PFSK-1 (cell line): Measurements from ENCODE around the gene IL10RA.

Experiments
- FOXP2 ChIP-seq: optimal IDR thresholded peaks from 2 replicates; pipeline ENCODE3; 2011; ENCODE audit warnings: borderline replicate concordance, control low read depth, inconsistent platforms; ENCODE audit not compliant: insufficient read depth; ENCODE audit errors: extremely low read length, extremely low read depth
- POLR2AphosphoS5 ChIP-seq: IDR thresholded peaks from 2 replicates; pipeline ENCODE4 v1.6.1; 2012; ENCODE audit warnings: low read depth, mild to moderate bottlenecking, control low read depth, low read length, moderate library complexity
- REST ChIP-seq, 2 experiments: IDR thresholded peaks; 2 replicates each; pipeline versions ENCODE4 v1.6.1 to v1.8.0; 2011 to 2012; ENCODE audit warnings: low read depth in 2 of 2, low read length in 2 of 2, control low read depth in 1 of 2, inconsistent platforms in 1 of 2, mild to moderate bottlenecking in 1 of 2, moderate library complexity in 1 of 2; ENCODE audit not compliant: insufficient read depth in 1 of 2
- SIN3A ChIP-seq: IDR thresholded peaks from 2 replicates; pipeline ENCODE4 v1.6.1; 2012; ENCODE audit warnings: mild to moderate bottlenecking, low read length, moderate library complexity, borderline replicate concordance; ENCODE audit not compliant: insufficient read depth
- TAF1 ChIP-seq: IDR thresholded peaks from 2 replicates; pipeline ENCODE4 v1.6.1; 2012; ENCODE audit warnings: low read length, control low read depth, borderline replicate concordance; ENCODE audit not compliant: insufficient read depth

The IL10RA gene

GRCh38 chr11:117980280-117980679 is 5.9 kb upstream of the IL10RA start:
- no peak for TF ChIP-seq FOXP2
- TF ChIP-seq POLR2AphosphoS5, result no peak
- no peak for TF ChIP-seq SIN3A
- no peak for TF ChIP-seq TAF1
- TF ChIP-seq REST (IDR thresholded peaks at IDR 0.05; ENCODE audit: insufficient read depth in 1 of 2, low read depth in 2 of 2, low read length in 2 of 2), result no peak

- TF ChIP-seq TAF1 (no peak), SIN3A (no peak), FOXP2 (no peak), REST (IDR thresholded peaks at IDR 0.05; ENCODE audit: insufficient read depth in 1 of 2, low read depth in 2 of 2, low read length in 2 of 2) (no peak), POLR2AphosphoS5 (no peak)
Measured at GRCh38 chr11:117980720-117981119, 5.5 kb upstream of the IL10RA start.

GRCh38 chr11:117983163-117983475 is 3.1 kb upstream of the IL10RA start:
- TF ChIP-seq REST (IDR thresholded peaks at IDR 0.05; ENCODE audit: insufficient read depth in 1 of 2, low read depth in 2 of 2, low read length in 2 of 2), result no peak
- no peak for TF ChIP-seq SIN3A
- no peak for TF ChIP-seq POLR2AphosphoS5
- TF ChIP-seq FOXP2, result no peak

- no peak for TF ChIP-seq FOXP2
- no peak for TF ChIP-seq SIN3A
- no peak for TF ChIP-seq TAF1
- no peak for TF ChIP-seq POLR2AphosphoS5
- TF ChIP-seq REST (IDR thresholded peaks at IDR 0.05; ENCODE audit: insufficient read depth in 1 of 2, low read depth in 2 of 2, low read length in 2 of 2), result no peak
Measured at GRCh38 chr11:117984476-117984875, 1.7 kb upstream of the IL10RA start.

GRCh38 chr11:117986981-117987574 is 884 bp downstream of the IL10RA start:
- no peak for TF ChIP-seq POLR2AphosphoS5
- TF ChIP-seq FOXP2, result no peak
- no peak for TF ChIP-seq TAF1
- TF ChIP-seq SIN3A, result no peak
- no peak for TF ChIP-seq REST (IDR thresholded peaks at IDR 0.05; ENCODE audit: insufficient read depth in 1 of 2, low read depth in 2 of 2, low read length in 2 of 2)
